ENCODE measurements around the gene ZSCAN16. TPM values are rescaled to one million over a fixed set of nuclear protein-coding genes. Genes with fewer than 3 reads are reported as not detected.

ZSCAN16 gene
- total and polyA plus RNA-seq, 2 of the 13 experiments (the other 11 are each of a cell fraction or from before 2014, with no cell fraction given): 5.7 to 12.7 TPM

- TF ChIP-seq KIAA2018 (CRISPR knock-in tag; IDR thresholded peaks at IDR 0.05; ENCODE audit: borderline replicate concordance) (no peak), ATF3 (CRISPR knock-in tag; IDR thresholded peaks at IDR 0.05) (0 out of 2 replicates have a peak, but pooled peaks have one; percentile 16), CC2D1A (CRISPR knock-in tag; IDR thresholded peaks at IDR 0.05) (no peak; the same call in 1 of the 2 replicates), TRAFD1 (CRISPR knock-in tag; IDR thresholded peaks at IDR 0.05; ENCODE audit: borderline replicate concordance) (peak; percentile 95; the same call in 1 of the 2 replicates), RORA (CRISPR knock-in tag; IDR thresholded peaks at IDR 0.05) (peak; percentile 92), TP53 (CRISPR knock-in tag; conservative IDR thresholded peaks at IDR 0.05) (no peak), ZNF775 (CRISPR knock-in tag; IDR thresholded peaks at IDR 0.05; ENCODE audit: borderline replicate concordance) (peak; percentile 59; the same call in 1 of the 2 replicates), ZNF441 (CRISPR knock-in tag; IDR thresholded peaks at IDR 0.05; ENCODE audit: borderline replicate concordance) (peak; percentile 79; the same call in 1 of the 2 replicates), ZBTB14 (CRISPR knock-in tag; IDR thresholded peaks at IDR 0.05) (no peak), ZNF281 (CRISPR knock-in tag; IDR thresholded peaks at IDR 0.05; ENCODE audit: borderline replicate concordance) (peak; percentile 25; the same call in 1 of the 2 replicates)
Measured at GRCh38 chr6:28136585-28137504, 12.4 kb downstream of the ZSCAN16 start (continued).
